Muscle of leg (tissue), 11 donors: ENCODE measurements around the gene ENTR1. TPM values are rescaled to one million over a fixed set of nuclear protein-coding genes. Genes with fewer than 3 reads are reported as not detected.
"Not testable (repeated sequence)": the region's sequence is repeated elsewhere in the genome, so short reads cannot be mapped to it uniquely, and the experiment has no call there.

Experiments
- DNase-seq: peaks from one replicate; pipeline ENCODE4 v3.0.0; 2013
- H3K27ac ChIP-seq: one replicate; pipeline ENCODE4 v1.5.1; 2013; ENCODE audit warnings: mild to moderate bottlenecking, low read length, control low read depth
- H3K27me3 ChIP-seq: one replicate; pipeline ENCODE4 v1.6.1; 2013; ENCODE audit warnings: low read length; ENCODE audit not compliant: control insufficient read depth, insufficient read depth
- H3K36me3 ChIP-seq: one replicate; pipeline ENCODE4 v1.6.1; 2013; ENCODE audit warnings: low read length; ENCODE audit not compliant: control insufficient read depth, insufficient read depth
- H3K4me1 ChIP-seq: one replicate; pipeline ENCODE4 v1.6.1; 2013; ENCODE audit warnings: low read length; ENCODE audit not compliant: control insufficient read depth, insufficient read depth
- H3K4me3 ChIP-seq: one replicate; pipeline ENCODE4 v1.5.1; 2013; ENCODE audit warnings: low read length, control low read depth
- H3K9me3 ChIP-seq: replicated peaks from 2 replicates; pipeline ENCODE4 v1.6.1; 2013; ENCODE audit warnings: low read depth, low read length; ENCODE audit not compliant: control insufficient read depth
- WGBS: methylation state at CpG from one replicate; pipeline ENCODE4 v1.1.5; 2013; ENCODE audit warnings: missing lambda C conversion rate; ENCODE audit not compliant: insufficient coverage; 5-methylcytosine and 5-hydroxymethylcytosine counted together
- polyA plus RNA-seq, 8 donors: library from polyadenylated mRNA; unstranded; fragments of 120-200 nt; gene quantifications; one replicate each; pipeline versions ENCODE4 v1.2.1 to v1.2.3, GENCODE V29; 2013; ENCODE audit warnings: inconsistent platforms in 1 of 8, low replicate concordance in 1 of 8; ENCODE audit not compliant: insufficient read length in 8 of 8, insufficient read depth in 1 of 8
- total RNA-seq: library from RNA; stranded (reverse); fragments of 120-200 nt; gene quantifications from one replicate; pipeline ENCODE4 v1.2.4, GENCODE V29; 2013

Gene ENTR1
- total and polyA plus RNA-seq, 9 donors: 20.9 to 35.0 (median 32.2) TPM

DNA sequence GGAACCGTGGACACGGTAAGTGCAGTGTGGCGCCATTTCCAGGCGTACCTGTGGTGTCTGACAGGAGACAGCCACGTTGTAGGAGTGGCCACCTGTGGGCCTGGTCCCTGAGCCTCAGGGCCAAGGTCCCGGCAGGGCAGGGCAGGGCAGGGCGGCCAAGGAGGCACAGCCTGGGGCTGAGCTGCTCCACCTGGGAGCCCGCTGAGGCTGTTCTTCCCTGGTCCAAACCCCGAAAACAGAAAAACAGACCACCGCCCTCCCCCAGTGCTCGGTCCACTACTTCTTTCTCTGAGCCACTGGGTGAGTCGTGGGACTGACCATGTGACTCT lies 8.6 kb upstream of the ENTR1 start:
- 92% methylated on average over 9 of the region's 12 CpGs for WGBS
- no peak overlapping the region for H3K4me3 ChIP-seq

DNA sequence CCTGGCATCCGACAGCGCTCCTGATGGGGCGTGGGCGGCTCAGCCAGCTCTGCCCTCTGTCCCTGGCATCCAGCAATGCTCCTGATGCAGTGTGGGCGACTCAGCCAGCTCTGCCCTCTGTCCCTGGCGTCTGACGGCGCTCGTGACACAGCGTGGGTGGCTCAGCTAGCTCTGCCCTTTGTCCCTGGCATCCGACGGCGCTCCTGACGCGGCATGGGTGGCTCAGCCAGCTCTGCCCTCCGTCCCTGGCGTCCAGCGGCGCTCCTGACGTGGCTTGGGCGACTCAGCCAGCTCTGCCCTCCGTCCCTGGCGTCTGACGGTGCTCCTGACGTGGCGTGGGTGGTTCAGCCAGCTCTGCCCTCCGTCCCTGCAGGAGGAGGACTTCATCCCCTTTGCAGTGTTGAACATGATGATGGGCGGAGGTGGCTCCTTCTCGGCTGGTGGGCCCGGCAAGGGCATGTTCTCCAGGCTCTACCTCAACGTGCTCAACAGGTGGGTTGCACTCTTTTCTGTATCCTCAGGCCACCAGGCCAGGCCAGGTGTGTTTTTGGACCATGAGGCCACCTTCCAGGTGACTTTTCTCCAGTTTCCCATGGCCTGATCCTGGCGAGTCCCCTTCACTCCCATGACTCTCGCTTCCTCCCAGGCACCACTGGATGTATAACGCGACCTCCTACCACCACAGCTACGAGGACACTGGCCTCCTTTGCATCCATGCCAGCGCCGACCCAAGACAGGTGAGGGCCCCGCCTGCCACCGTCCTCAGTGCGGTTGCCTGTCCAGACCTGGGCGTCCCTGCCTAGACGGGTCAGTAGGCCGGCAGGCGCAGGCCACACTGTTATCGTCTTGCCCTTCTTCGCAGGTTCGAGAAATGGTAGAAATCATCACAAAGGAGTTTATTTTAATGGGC lies 8.0 kb upstream of the ENTR1 start:
- WGBS: 95% methylated on average over 45 of the region's 48 CpGs
- DNase-seq: no peak
- no peaks in the 10 kb centered on the region for H3K9me3 ChIP-seq
- H3K4me1 ChIP-seq: no peaks in the 10 kb centered on the region
- H3K4me3 ChIP-seq: no peak overlapping the region
- peaks cover 88% of the 10 kb centered on the region for H3K36me3 ChIP-seq
- no peaks in the 10 kb centered on the region for H3K27me3 ChIP-seq
- H3K27ac ChIP-seq: no peak overlapping the region

More for the DNA sequence above, 8.6 kb upstream of the ENTR1 start:
- no peak for DNase-seq
- Histone ChIP-seq H3K4me1 (no peaks in the 10 kb centered on the region), H3K36me3 (peaks cover 87% of the 10 kb centered on the region), H3K9me3 (no peaks in the 10 kb centered on the region), H3K27me3 (no peaks in the 10 kb centered on the region), H3K27ac (no peak overlapping the region)

DNA sequence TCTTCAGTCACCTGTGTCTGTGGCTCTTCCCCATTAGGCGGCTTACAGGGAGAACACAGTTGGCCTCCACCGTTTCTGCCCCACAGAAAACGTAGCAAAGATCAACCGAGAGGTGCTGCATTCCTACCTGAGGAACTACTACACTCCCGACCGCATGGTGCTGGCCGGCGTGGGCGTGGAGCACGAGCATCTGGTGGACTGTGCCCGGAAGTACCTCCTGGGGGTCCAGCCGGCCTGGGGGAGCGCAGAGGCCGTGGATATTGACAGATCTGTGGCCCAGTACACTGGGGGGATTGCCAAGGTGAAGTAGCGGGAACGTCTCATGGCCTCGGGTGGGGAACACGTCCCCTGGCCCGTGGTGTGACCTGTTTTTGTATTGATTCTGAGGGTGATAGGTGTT lies 6.5 kb upstream of the ENTR1 start:
- Histone ChIP-seq H3K27me3 (no peaks in the 10 kb centered on the region), H3K36me3 (peaks cover 81% of the 10 kb centered on the region), H3K4me1 (peaks cover under 1% of the 10 kb centered on the region), H3K4me3 (no peak overlapping the region), H3K9me3 (no peaks in the 10 kb centered on the region), H3K27ac (no peak overlapping the region)
- WGBS: 92% methylated on average over 19 of the region's 19 CpGs
- no peak for DNase-seq

DNA sequence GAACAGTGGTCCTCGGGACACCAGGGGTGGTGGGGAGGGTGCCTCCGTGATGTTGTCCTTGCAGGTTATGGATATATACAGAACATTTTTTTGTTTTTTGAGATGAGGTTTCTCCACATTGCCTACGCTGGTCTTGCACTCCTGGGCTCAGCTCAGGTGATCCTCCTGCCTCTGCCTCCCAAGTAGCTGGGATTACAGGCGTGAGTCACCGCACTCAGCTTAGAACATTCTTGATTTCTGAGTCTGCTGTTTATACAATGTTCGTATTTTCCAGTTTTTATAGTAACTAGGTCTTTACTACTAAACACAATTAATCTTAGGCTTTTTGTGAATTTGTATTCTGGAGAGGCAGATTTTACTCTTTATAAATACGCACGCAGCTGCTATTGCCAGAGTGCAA lies 6.0 kb upstream of the ENTR1 start:
- 80% methylated on average over 1 of the region's 8 CpGs for WGBS
- H3K4me3 ChIP-seq: no peak overlapping the region
- H3K4me1 ChIP-seq: peaks cover 6% of the 10 kb centered on the region
- peaks cover 82% of the 10 kb centered on the region for H3K36me3 ChIP-seq
- H3K9me3 ChIP-seq: no peaks in the 10 kb centered on the region
- H3K27me3 ChIP-seq: no peaks in the 10 kb centered on the region
- no peak for DNase-seq
- no peak overlapping the region for H3K27ac ChIP-seq

DNA sequence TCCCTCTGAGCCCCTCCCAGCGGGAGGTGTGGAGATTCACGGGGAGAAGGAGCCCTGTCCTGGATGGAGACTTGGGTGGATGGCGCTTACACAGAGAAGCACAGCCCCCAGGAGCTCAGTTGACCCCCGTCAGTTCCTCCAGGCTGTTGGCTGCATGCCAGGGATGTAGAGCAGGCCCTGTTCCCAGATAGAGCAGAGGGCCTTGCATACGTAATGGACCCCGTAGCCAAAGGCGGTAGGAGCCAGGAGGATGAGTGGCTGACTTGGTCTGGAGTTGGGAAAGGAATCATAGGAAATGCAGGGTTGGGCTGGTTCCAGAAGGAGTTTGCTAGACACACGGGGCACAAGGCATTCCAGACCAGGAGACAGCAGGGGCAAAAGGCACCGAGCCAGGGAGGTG lies 2.5 kb upstream of the ENTR1 start:
- Histone ChIP-seq H3K27me3 (no peaks in the 10 kb centered on the region), H3K4me3 (no peak overlapping the region), H3K36me3 (peaks cover 56% of the 10 kb centered on the region), H3K9me3 (no peaks in the 10 kb centered on the region), H3K27ac (no peak overlapping the region), H3K4me1 (peaks cover 23% of the 10 kb centered on the region)
- WGBS: 53% methylated on average over 9 of the region's 9 CpGs
- peak; percentile 26 for DNase-seq

DNA sequence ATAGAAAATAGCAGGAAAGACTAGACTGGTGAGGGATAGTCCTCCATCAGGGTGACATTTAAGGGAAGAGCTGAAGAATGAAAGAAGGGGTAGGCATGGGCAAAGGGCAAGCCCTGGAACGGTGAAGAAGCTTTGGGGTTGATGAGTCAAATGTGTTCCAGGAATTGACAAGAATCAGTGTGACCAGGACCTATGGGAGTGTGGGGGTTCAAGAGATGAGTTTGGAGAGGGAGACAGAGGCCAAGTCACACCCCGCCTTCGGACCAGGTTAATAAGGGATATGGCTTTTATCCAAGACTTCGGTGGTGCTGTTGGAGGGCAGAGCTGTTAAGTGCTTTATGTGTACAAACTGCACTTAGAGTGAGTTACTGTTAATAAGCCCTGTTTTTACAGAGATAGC lies 964 bp upstream of the ENTR1 start:
- Histone ChIP-seq H3K9me3 (no peaks in the 10 kb centered on the region), H3K27me3 (no peaks in the 10 kb centered on the region), H3K36me3 (peaks cover 55% of the 10 kb centered on the region), H3K4me1 (peaks cover 23% of the 10 kb centered on the region), H3K4me3 (peak overlapping the region; percentile 99), H3K27ac (no peak overlapping the region)
- WGBS: 57% methylated on average over 4 of the region's 4 CpGs
- no peak for DNase-seq

DNA sequence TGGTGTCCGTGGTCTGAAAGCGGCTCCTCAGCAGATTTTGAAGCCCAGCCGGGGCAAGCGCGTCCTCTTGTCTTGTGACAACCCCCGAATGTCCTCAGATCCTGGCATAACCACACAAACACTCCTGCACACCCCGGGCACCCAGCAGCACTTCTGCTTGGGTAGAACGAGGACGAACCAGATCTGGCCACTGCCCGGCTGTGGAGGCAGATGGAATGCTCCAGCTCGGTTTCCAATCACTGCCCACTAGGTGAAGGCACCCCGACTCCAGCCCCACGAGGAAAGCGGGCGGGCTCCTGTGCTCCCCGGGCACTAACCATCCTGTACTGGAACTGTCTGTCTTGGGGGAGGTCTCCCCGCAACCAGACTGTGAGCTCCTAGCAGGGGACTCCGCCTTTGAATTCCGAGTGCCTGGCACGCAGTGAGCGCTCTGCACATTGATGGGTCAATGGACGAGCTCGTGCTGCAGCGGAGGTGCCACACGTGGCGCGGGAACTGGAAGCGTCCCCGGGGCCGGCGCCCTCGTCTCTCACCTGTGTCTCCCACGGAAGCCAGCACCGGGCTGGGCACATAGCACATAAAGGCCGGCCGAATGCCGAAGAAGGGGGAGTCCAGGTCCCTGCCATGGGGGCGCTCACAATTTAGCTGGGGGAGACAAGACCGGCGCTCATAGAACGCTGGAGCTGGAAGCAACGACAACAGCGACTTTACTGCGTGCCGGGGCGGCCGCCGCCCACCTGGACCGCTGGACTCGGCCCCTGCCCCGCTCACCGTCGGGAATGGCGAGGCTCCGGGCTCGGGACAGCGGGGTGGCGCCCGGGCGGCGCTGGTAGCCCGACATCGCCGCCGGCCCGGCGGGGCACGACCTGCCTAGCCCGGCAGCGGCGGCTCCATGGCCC lies 608 bp downstream of the ENTR1 start:
- WGBS: 8% methylated on average over 69 of the region's 71 CpGs
- Histone ChIP-seq H3K9me3 (no peaks in the 10 kb centered on the region), H3K4me1 (peaks cover 23% of the 10 kb centered on the region), H3K4me3 (peak overlapping the region; percentile 79), H3K36me3 (peaks cover 50% of the 10 kb centered on the region), H3K27ac (no peak overlapping the region), H3K27me3 (no peaks in the 10 kb centered on the region)
- peak; percentile 37 for DNase-seq

DNA sequence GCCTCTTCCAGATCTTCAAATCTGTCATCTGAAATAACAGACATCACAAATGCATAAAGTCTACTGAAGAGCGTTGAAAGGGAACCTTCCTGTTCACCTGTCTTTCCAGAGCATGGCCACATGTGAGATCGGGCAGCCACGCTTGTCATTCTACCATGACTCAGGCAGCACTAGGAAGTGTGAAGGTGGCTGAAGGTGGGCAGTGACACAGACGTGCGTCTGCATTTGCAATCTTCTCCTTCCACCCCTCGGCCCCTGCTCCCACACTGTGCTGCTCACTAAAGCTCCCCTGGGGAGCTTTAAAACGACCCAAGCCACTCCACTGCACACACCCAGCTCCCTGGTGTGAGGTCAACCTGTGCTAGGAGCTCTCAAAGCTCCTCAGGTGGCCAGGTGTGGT lies 2.5 kb downstream of the ENTR1 start:
- Histone ChIP-seq H3K27ac (no peak overlapping the region), H3K4me3 (no peak overlapping the region), H3K36me3 (peaks cover 48% of the 10 kb centered on the region), H3K4me1 (peaks cover 23% of the 10 kb centered on the region), H3K9me3 (no peaks in the 10 kb centered on the region), H3K27me3 (no peaks in the 10 kb centered on the region)
- WGBS: 82% methylated on average over 5 of the region's 7 CpGs
- no peak for DNase-seq

DNA sequence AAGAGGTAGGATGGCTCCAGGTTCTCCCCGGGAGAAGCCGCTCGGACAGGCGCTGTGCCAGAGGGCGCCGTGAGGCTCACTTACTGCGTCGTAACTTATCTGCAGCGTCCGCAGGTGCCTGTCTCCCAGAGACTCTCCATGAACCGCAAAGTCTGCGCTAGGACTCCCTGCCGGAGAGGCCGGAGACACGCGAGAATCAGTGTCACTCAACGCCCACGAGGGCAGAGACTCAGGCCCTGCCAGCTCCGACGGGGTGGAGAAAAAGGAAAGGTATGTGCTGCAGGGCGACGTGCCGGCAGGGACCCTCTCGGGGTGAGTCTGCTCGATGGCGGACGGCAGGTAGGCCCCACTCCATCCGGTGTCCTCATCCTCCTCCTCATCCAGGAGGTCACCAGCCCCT lies 3.4 kb downstream of the ENTR1 start:
- Histone ChIP-seq H3K36me3 (peaks cover 47% of the 10 kb centered on the region), H3K4me1 (peaks cover 23% of the 10 kb centered on the region)
- not testable (repeated sequence) for H3K4me3 ChIP-seq, H3K27ac ChIP-seq, H3K9me3 ChIP-seq, H3K27me3 ChIP-seq, DNase-seq
- 95% methylated on average over 13 of the region's 28 CpGs for WGBS

DNA sequence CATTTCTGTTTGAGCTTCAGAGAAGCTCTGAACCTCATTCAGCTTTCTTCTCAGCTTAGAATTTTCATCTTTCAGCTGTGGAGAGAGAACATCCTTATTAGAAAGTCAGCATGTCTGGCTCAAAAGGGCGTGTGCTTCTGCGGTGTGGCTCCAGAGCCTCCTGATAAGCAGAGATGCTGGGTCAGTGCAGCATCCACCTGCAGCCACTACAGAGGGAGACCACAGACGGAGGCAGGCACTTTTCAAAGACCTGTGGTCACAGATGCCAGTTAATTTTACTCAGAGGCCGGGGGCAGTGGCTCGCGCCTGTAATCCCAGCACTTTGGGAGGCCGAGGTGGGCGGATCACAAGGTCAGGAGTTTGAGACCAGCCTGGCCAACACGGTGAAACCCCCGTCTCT lies 4.5 kb downstream of the ENTR1 start:
- not testable (repeated sequence) for H3K27ac ChIP-seq, H3K9me3 ChIP-seq, H3K4me3 ChIP-seq, H3K27me3 ChIP-seq, DNase-seq
- Histone ChIP-seq H3K4me1 (peaks cover 12% of the 10 kb centered on the region), H3K36me3 (peaks cover 45% of the 10 kb centered on the region)
- WGBS: 92% methylated on average over 7 of the region's 10 CpGs
